GM12878 (cell line): ENCODE results near the gene AAMP. TPM values are rescaled to one million over a fixed set of nuclear protein-coding genes. Genes with fewer than 3 reads are reported as not detected.

ENCODE experiments used
- ASH2L ChIP-seq: fragments of 300-600, 200-600 bp; sonication (generic); IDR thresholded peaks from 2 replicates; pipeline ENCODE4 v1.6.1; 2017; ENCODE audit warnings: low read depth, mild to moderate bottlenecking, borderline replicate concordance
- BCL11A ChIP-seq: IDR thresholded peaks from 2 replicates; pipeline ENCODE4 v1.6.1; 2011; ENCODE audit warnings: low read depth, low read length
- CREB1 ChIP-seq: IDR thresholded peaks from 2 replicates; pipeline ENCODE4 v1.6.1; 2012; ENCODE audit warnings: low read depth, mild to moderate bottlenecking, inconsistent platforms
- CREM ChIP-seq: IDR thresholded peaks from 2 replicates; pipeline ENCODE4 v1.6.1; 2014; ENCODE audit warnings: antibody characterized with exemption, low read depth
- EED ChIP-seq: sonication (generic); IDR thresholded peaks from 2 replicates; pipeline ENCODE4 v1.6.1; 2016; ENCODE audit warnings: antibody characterized with exemption, low read depth
- HCFC1 ChIP-seq: fragments of 150-350 bp; IDR thresholded peaks from 2 replicates; pipeline ENCODE4 v1.6.1; 2014; ENCODE audit warnings: low read length
- HDAC6 ChIP-seq: fragments of 200-600 bp; sonication (generic); IDR thresholded peaks from one replicate; pipeline ENCODE4 v1.8.0; 2017; ENCODE audit warnings: antibody characterized with exemption; ENCODE audit not compliant: unreplicated experiment
- IKZF2 ChIP-seq, 2 experiments: fragments of 450-650 bp; IDR thresholded peaks; 2 replicates each; pipeline ENCODE4 v1.6.1; 2017; ENCODE audit warnings: mild to moderate bottlenecking in 2 of 2, moderate library complexity in 2 of 2
- JUNB ChIP-seq: IDR thresholded peaks from 2 replicates; pipeline ENCODE4 v1.6.1; 2016; ENCODE audit warnings: antibody characterized with exemption, mild to moderate bottlenecking
- KLF5 ChIP-seq: fragments of 450-650 bp; IDR thresholded peaks from 2 replicates; pipeline ENCODE4 v1.6.1; 2014; ENCODE audit warnings: mild to moderate bottlenecking; ENCODE audit not compliant: partially characterized antibody
- MEF2A ChIP-seq: IDR thresholded peaks from 2 replicates; pipeline ENCODE4 v1.6.1; 2011; ENCODE audit warnings: low read depth, mild to moderate bottlenecking, low read length, moderate library complexity; ENCODE audit not compliant: insufficient read depth
- MEF2B ChIP-seq: fragments of 450-650 bp; IDR thresholded peaks from 2 replicates; pipeline ENCODE4 v1.6.1; 2018; ENCODE audit warnings: mild to moderate bottlenecking, moderate library complexity; ENCODE audit not compliant: partially characterized antibody, poor library complexity, severe bottlenecking
- MTA2 ChIP-seq: fragments of 450-650 bp; IDR thresholded peaks from 2 replicates; pipeline ENCODE4 v1.6.1; 2016; ENCODE audit warnings: low read depth, mild to moderate bottlenecking, moderate library complexity
- NFIC ChIP-seq: IDR thresholded peaks from 2 replicates; pipeline ENCODE4 v1.6.1; 2012; ENCODE audit warnings: low read depth, mild to moderate bottlenecking, inconsistent platforms, low read length, moderate library complexity
- NR2C2 ChIP-seq: IDR thresholded peaks from 2 replicates; pipeline ENCODE4 v1.6.1; 2011; ENCODE audit warnings: borderline replicate concordance, low read depth; ENCODE audit not compliant: control insufficient read depth, insufficient read length
- NRF1 ChIP-seq: conservative IDR thresholded peaks from 2 replicates; pipeline ENCODE4 v1.6.1; 2011; ENCODE audit warnings: mild to moderate bottlenecking, low read depth, low read length, improper control_type of control experiment
- PML ChIP-seq: IDR thresholded peaks from 2 replicates; pipeline ENCODE4 v1.6.1; 2012; ENCODE audit warnings: low read length, inconsistent platforms
- RAD21 ChIP-seq: IDR thresholded peaks from 2 replicates; pipeline ENCODE4 v1.6.1; 2011; ENCODE audit warnings: mild to moderate bottlenecking, low read depth, low read length, moderate library complexity; ENCODE audit not compliant: insufficient read depth
- RELA ChIP-seq: fragments of 450-650 bp; IDR thresholded peaks from 2 replicates; pipeline ENCODE4 v1.8.0; 2014; ENCODE audit warnings: borderline replicate concordance; ENCODE audit not compliant: partially characterized antibody
- SPI1 ChIP-seq: IDR thresholded peaks from 2 replicates; pipeline ENCODE4 v1.6.1; 2011; ENCODE audit warnings: low read depth, mild to moderate bottlenecking, low read length, moderate library complexity, borderline replicate concordance; ENCODE audit not compliant: insufficient read depth
- SRF ChIP-seq, 2 experiments: IDR thresholded peaks; 2 replicates each; pipeline ENCODE4 v1.6.1; 2011; ENCODE audit warnings: low read depth in 2 of 2, low read length in 2 of 2, mild to moderate bottlenecking in 1 of 2, moderate library complexity in 1 of 2
- TCF12 ChIP-seq: IDR thresholded peaks from 2 replicates; pipeline ENCODE4 v1.6.1; 2011; ENCODE audit warnings: low read depth, mild to moderate bottlenecking, low read length
- YY1 ChIP-seq: IDR thresholded peaks from 2 replicates; pipeline ENCODE4 v1.6.1; 2011; ENCODE audit warnings: low read depth, mild to moderate bottlenecking, low read length
- ZNF207 ChIP-seq: fragments of 450-650 bp; IDR thresholded peaks from 2 replicates; pipeline ENCODE4 v1.6.1; 2014; ENCODE audit warnings: antibody characterized with exemption, mild to moderate bottlenecking, borderline replicate concordance
- polyA plus RNA-seq, 11 experiments: library from polyadenylated mRNA; depleted of rRNA in 4 of 11; unstranded in 6 of 11; stranded (reverse) in 5 of 11; fragments of >200 nt; fragmentation: Nextera tagmentation in 4 of 11; fragmentation: Illumina TruSeq in 1 of 11; extraction: Ambion mirVana in 4 of 11; extraction: Trizol in 1 of 11; gene quantifications; 1 replicate in 1 of 11; 2 replicates in 10 of 11; pipeline versions ENCODE4 v1.2.1 to v1.2.3, GENCODE V29; 2011 to 2016; ENCODE audit warnings: inconsistent platforms in 2 of 11, missing spikeins in 2 of 11, low read depth in 1 of 11
- total RNA-seq, 4 experiments: library from RNA; depleted of rRNA in 3 of 4; stranded (reverse); fragments of >200 nt in 3 of 4; fragmentation: Illumina TruSeq in 1 of 4; extraction: Trizol in 1 of 4; gene quantifications; 2 replicates each; pipeline versions ENCODE4 v1.2.1 to v1.2.3, GENCODE V29; 2013 to 2021
- TF ChIP-seq, protein P1 (sequence below): fragments of 450-650 bp; IDR thresholded peaks from 2 replicates; pipeline ENCODE4 v1.6.1; 2016; ENCODE audit warnings: mild to moderate bottlenecking
- TF ChIP-seq, protein P2 (sequence below): fragments of 450-650 bp; IDR thresholded peaks from 2 replicates; pipeline ENCODE4 v1.6.1; 2017; ENCODE audit warnings: mild to moderate bottlenecking
- TF ChIP-seq, protein P3 (sequence below): fragments of 450-650 bp; IDR thresholded peaks from 2 replicates; pipeline ENCODE4 v1.6.1; 2017; ENCODE audit warnings: low read depth, mild to moderate bottlenecking, moderate library complexity
- TF ChIP-seq, protein P4 (sequence below): IDR thresholded peaks from 2 replicates; pipeline ENCODE4 v1.6.1; 2012; ENCODE audit warnings: low read length, inconsistent platforms

AAMP gene
- total and polyA plus RNA-seq, 10 of the 15 experiments (the other 5 are each of a cell fraction or from before 2014, with no cell fraction given) = 4.4 to 140 (median 81.9) TPM

DNA sequence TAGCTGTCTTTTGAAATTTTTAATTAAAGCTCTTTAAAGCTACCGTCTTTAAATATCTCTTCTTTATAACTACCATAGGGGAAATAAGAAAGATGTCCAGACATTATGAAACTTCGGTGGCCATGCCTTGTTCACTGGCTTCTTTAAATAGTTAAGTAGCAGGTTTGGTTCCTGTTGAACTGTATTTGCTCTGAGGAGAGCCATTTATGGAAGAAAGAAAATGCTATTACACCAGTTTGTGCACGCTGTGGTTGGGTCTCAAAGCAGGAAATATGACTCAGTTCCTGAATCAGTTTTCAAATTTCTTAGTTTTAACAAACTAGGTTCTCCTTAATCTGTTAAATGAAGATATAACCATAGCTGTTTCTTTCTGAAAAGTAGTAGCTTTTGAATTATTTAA lies 40.7 kb downstream of the AAMP start (continued):
- TF ChIP-seq, protein P1, sequence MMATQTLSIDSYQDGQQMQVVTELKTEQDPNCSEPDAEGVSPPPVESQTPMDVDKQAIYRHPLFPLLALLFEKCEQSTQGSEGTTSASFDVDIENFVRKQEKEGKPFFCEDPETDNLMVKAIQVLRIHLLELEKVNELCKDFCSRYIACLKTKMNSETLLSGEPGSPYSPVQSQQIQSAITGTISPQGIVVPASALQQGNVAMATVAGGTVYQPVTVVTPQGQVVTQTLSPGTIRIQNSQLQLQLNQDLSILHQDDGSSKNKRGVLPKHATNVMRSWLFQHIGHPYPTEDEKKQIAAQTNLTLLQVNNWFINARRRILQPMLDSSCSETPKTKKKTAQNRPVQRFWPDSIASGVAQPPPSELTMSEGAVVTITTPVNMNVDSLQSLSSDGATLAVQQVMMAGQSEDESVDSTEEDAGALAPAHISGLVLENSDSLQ = no peak
- TF ChIP-seq PML = peak; percentile 74; the same call in 1 of the 2 replicates
- TF ChIP-seq TCF12 = no peak
- no peak for TF ChIP-seq MTA2
- no peak for TF ChIP-seq ZNF207
- TF ChIP-seq EED = 0 out of 2 replicates have a peak, but pooled peaks have one; percentile 25
- TF ChIP-seq, protein P2, sequence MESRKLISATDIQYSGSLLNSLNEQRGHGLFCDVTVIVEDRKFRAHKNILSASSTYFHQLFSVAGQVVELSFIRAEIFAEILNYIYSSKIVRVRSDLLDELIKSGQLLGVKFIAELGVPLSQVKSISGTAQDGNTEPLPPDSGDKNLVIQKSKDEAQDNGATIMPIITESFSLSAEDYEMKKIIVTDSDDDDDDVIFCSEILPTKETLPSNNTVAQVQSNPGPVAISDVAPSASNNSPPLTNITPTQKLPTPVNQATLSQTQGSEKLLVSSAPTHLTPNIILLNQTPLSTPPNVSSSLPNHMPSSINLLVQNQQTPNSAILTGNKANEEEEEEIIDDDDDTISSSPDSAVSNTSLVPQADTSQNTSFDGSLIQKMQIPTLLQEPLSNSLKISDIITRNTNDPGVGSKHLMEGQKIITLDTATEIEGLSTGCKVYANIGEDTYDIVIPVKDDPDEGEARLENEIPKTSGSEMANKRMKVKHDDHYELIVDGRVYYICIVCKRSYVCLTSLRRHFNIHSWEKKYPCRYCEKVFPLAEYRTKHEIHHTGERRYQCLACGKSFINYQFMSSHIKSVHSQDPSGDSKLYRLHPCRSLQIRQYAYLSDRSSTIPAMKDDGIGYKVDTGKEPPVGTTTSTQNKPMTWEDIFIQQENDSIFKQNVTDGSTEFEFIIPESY = no peak
- TF ChIP-seq CREM = 0 out of 2 replicates have a peak, but pooled peaks have one; percentile 50
- peak; percentile 63 to 98 for TF ChIP-seq SRF (IDR thresholded peaks at IDR 0.05; ENCODE audit: low read depth in 2 of 2, low read length in 2 of 2)
- TF ChIP-seq HCFC1 = no peak
- peak; percentile 44; the same call in 1 of the 2 replicates for TF ChIP-seq SPI1
- no peak for TF ChIP-seq RELA
- TF ChIP-seq, protein P3, sequence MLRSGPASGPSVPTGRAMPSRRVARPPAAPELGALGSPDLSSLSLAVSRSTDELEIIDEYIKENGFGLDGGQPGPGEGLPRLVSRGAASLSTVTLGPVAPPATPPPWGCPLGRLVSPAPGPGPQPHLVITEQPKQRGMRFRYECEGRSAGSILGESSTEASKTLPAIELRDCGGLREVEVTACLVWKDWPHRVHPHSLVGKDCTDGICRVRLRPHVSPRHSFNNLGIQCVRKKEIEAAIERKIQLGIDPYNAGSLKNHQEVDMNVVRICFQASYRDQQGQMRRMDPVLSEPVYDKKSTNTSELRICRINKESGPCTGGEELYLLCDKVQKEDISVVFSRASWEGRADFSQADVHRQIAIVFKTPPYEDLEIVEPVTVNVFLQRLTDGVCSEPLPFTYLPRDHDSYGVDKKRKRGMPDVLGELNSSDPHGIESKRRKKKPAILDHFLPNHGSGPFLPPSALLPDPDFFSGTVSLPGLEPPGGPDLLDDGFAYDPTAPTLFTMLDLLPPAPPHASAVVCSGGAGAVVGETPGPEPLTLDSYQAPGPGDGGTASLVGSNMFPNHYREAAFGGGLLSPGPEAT = no peak
- 0 out of 2 replicates have a peak, but pooled peaks have one; percentile 9 for TF ChIP-seq BCL11A
- TF ChIP-seq JUNB = peak; percentile 77
- TF ChIP-seq HDAC6 = no peak
- no peak for TF ChIP-seq KLF5
- TF ChIP-seq MEF2B = peak; percentile 90
- TF ChIP-seq CREB1 = no peak
- no peak for TF ChIP-seq ASH2L
- TF ChIP-seq MEF2A = peak; percentile 94
- TF ChIP-seq YY1 = 0 out of 2 replicates have a peak, but pooled peaks have one; percentile 13
- TF ChIP-seq, protein P4, sequence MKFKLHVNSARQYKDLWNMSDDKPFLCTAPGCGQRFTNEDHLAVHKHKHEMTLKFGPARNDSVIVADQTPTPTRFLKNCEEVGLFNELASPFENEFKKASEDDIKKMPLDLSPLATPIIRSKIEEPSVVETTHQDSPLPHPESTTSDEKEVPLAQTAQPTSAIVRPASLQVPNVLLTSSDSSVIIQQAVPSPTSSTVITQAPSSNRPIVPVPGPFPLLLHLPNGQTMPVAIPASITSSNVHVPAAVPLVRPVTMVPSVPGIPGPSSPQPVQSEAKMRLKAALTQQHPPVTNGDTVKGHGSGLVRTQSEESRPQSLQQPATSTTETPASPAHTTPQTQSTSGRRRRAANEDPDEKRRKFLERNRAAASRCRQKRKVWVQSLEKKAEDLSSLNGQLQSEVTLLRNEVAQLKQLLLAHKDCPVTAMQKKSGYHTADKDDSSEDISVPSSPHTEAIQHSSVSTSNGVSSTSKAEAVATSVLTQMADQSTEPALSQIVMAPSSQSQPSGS = peak; percentile 81
- no peak for TF ChIP-seq NRF1
- TF ChIP-seq NR2C2 = no peak
- peak; percentile 86; the same call in 1 of the 2 replicates for TF ChIP-seq NFIC
- peak in 1 of 2 experiments; percentile 38; a peak in 1 of 4 replicates for TF ChIP-seq IKZF2 (IDR thresholded peaks at IDR 0.05)
- no peak for TF ChIP-seq RAD21
